ENCODE data around the gene BMX.

The BMX gene

GRCh38 chrX:15500497-15500966 lies at the start of gene BMX:
Gene BMX, plus strand, starts transcription at chrX:15500807. Its CDS starts 7,547 bp downstream, at chrX:15508354.
- no peak for DNase-seq (ENCODE audit: low read depth in 2 of 2)

DNA sequence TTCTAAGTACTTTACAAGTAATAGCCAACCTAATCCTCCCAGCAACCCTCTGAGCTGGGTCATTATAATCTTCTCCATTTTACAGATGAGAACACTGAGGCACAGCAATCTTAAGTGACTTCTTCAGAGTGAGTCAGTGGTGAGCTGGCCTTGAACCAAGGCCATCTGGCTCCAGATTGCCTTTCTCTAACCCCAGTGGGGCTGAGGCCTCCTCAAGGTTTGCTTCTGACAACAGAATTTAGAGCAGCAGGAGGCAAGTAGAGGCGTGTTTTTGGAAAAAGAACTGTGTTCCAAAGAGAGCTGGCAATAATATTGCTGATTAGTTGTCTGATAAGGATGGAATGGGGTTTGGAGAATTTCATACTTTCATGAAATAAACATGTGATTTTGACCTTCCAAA lies 48.7 kb upstream of the BMX start:
- DNase-seq (ENCODE audit: low read depth in 2 of 2), result no peak

- no peak for DNase-seq (ENCODE audit: low read depth in 2 of 2)
Observed at GRCh38 chrX:15464704-15465103, 35.9 kb upstream of the BMX start.

DNA sequence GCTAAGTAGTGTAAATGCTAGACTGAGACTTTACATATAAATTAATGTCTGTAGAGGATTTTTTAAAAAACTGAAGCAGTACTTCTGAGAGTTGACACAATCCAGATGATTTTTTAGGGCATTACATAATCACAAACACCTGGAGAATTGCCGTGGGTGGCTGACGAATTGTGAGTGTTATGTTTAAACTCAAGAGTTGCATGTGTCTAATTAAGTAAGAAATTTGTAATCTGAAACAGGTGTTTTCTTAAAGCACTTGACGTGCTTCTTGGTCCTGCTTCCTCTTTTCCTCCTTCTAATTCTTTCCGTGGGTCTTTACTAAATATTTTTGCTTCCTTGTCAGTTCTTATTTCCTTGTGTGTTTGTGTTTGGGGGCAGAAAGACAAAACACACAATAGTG lies 35.3 kb upstream of the BMX start:
- no peak for DNase-seq (ENCODE audit: low read depth in 2 of 2)

- DNase-seq (ENCODE audit: low read depth in 2 of 2), result no peak
Observed at GRCh38 chrX:15465896-15466651, 34.5 kb upstream of the BMX start.

- DNase-seq (ENCODE audit: low read depth in 2 of 2), result no peak
Observed at GRCh38 chrX:15468036-15468435, 32.6 kb upstream of the BMX start.

GRCh38 chrX:15469613-15470012 lies 31.0 kb upstream of the BMX start:
- no peak for DNase-seq (ENCODE audit: low read depth in 2 of 2)

- peak; percentile 12 to 28 for DNase-seq (ENCODE audit: low read depth in 2 of 2)
Observed at GRCh38 chrX:15471028-15471427, 29.6 kb upstream of the BMX start.

DNA sequence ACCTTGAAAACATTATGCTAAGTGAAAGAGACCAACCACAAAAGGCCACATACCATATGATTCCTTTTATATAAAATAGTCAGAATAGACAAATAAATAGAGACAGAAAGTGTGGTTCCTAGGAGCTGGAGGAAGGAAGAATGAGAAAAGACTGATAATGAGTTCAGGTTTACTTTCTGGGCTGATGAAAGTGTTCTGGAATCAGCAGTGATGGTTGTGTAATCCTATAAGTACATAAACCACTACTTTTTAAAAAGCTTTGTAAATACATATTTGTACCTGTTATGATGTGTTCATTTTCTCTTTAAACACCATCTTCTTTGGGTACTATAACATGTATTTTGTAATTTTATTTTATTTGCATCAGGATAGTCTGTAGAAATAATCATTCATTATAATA lies 28.1 kb upstream of the BMX start:
- DNase-seq (ENCODE audit: low read depth in 2 of 2), result no peak

DNA sequence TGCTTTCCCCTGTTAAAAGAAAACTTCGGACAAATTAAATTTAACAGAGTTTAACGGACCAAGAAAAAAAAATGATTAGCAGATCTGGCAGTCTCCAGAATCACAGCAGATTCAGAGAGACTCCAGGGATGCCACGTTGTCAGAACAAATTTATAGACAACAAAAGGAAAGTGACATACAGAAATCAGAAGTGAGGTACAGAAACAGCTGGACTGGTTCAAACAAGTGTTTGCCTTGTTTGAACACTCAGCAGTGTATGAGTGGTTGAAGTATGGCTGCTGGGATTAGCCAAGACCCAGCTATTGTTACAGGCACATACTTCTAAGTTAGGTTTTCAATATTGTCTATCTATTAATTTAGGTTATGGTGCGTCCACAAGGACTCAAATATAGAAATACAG lies 26.6 kb upstream of the BMX start:
- DNase-seq (ENCODE audit: low read depth in 2 of 2), result no peak

DNA sequence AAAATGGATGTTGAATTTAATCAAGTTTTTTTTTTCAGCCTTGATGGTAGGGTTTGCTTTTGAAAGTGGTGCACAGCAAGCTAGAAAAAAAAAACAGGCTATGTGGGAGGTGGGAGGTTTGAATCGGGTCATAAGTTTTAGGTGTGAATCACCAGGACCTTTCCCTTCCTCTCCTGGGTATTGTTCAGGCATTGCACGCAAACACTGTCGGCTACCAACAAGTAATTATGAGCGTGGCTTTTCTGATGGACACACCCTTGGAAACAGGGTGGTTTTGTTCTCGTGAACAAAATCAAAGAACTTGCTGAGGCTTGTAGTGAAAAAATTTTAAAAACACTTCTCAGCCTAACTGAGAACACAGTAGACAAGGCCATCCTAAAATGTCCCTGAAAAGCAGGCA lies 25.6 kb upstream of the BMX start:
- no peak for DNase-seq (ENCODE audit: low read depth in 2 of 2)

GRCh38 chrX:15475486-15475885 lies 25.1 kb upstream of the BMX start:
- DNase-seq (ENCODE audit: low read depth in 2 of 2), result no peak

DNA sequence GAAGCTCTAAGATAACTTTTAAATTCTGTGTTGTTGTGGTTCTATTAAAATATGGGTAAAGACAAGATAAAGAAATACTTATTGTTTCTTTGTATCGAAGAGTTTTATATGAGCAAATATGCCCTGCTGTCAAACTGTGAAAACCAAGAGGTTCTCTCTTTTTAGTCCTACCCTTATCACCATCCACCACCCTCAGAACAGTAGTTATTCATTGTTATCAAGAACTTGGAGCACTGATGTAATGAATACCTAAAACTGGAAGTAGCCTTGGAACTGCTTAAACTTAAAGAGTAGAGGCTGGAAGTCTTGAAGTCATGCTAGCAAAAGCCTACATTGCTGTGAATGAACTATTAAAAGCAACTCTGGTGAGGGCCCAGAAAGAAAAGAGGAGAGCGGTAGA lies 16.7 kb upstream of the BMX start:
- DNase-seq (ENCODE audit: low read depth in 2 of 2), result no peak

DNA sequence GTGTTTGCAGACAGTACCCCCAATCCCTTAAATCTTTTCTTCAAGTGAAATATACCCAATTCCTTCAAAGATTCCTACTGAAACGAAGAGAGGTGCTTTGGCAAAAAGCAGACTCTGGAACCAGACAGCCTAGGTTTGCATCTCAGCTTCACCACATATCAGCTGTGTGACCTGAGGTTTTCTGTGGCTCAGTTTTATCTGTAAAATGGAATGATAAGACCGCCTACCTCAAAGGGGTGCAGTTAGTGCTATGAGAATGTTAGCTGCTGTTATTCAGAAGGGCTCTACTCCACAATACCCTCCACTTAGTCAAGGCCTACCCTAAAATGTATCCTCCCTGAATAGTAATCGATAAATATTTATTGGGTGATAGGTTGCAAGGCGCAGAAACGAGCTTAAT lies 8.1 kb upstream of the BMX start:
- no peak for DNase-seq (ENCODE audit: low read depth in 2 of 2)

GRCh38 chrX:15493118-15493962 lies 7.3 kb upstream of the BMX start, which contains the start of gene PIR:
Gene PIR, minus strand, starts transcription at chrX:15493333. Its CDS starts 2,076 bp downstream, at chrX:15491257.
- DNase-seq (ENCODE audit: low read depth in 2 of 2), result peak; percentile 11 to 59

- no peak for DNase-seq (ENCODE audit: low read depth in 2 of 2)
Observed at GRCh38 chrX:15495801-15496200, 4.8 kb upstream of the BMX start.

DNA sequence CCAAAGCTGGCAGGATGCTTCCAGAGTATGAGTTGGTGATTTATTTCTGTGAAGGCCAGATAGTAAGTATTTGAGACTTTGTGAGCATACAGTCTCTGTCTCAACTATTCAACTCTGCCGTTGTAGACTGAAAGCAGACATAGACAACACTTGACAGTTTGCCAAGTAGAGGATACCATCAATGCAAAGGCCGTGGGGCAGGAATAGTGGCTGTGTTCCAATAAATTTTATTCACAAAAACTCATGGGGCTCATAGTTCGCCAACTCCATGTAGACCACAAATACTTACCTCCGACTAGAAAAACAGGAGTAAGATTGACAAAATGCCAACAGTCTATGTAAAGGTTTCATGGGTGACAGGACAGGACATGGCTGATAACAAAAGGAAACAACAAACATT lies 3.8 kb upstream of the BMX start:
- DNase-seq (ENCODE audit: low read depth in 2 of 2), result no peak

- no peak for DNase-seq (ENCODE audit: low read depth in 2 of 2)
Observed at GRCh38 chrX:15497865-15498264, 2.7 kb upstream of the BMX start.

DNA sequence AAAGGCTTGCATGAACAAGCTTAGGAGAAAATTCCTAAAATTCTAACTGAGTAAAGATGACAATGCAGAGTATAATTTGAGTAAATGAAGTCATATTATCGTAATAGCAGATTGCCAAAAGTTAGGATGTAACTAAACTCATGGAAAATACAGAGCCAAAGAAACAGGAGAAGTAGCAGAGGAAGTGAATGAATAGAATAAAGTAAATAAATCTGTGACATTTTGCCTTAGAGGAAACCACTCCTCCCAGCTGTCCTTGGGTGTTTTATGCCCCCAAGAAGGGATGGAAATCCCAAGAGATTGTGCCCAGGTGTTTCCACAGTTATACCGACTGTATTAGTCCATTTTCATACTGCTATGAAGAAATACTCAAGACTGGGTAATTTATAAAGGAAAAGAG lies 1.9 kb upstream of the BMX start:
- no peak for DNase-seq (ENCODE audit: low read depth in 2 of 2)

GRCh38 chrX:15499976-15500375 lies 631 bp upstream of the BMX start:
- DNase-seq (ENCODE audit: low read depth in 2 of 2), result no peak

- no peak for DNase-seq (ENCODE audit: low read depth in 2 of 2)
Observed at GRCh38 chrX:15501506-15501905, 899 bp downstream of the BMX start.

- no peak for DNase-seq (ENCODE audit: low read depth in 2 of 2)
Observed at GRCh38 chrX:15504661-15505060, 4.1 kb downstream of the BMX start.

- no peak for DNase-seq (ENCODE audit: low read depth in 2 of 2)
Observed at GRCh38 chrX:15505101-15505500, 4.5 kb downstream of the BMX start.

All from stimulated activated CD8-positive, alpha-beta memory T cell treated with anti-CD3 and anti-CD28 coated beads, Interleukin-7, amount 100 ng/mL, for 4 hours (primary cell).